CD14-positive monocyte (primary cell): ENCODE results near the gene TAF1C. TPM values are rescaled to one million over a fixed set of nuclear protein-coding genes. Genes with fewer than 3 reads are reported as not detected.

Source experiments
- DNase-seq, 3 donors: peaks; one replicate each; pipeline ENCODE4 v3.0.0-alpha.2; 2011 to 2022
- H2AFZ ChIP-seq: 2 replicates; pipeline ENCODE4 v1.6.0; 2012; ENCODE audit warnings: mild to moderate bottlenecking, low read depth, low read length, inconsistent platforms; ENCODE audit not compliant: insufficient read depth, poor library complexity, severe bottlenecking
- H3K27ac ChIP-seq, 2 donors: 1 replicate in 1 of 2; 2 replicates in 1 of 2; pipeline ENCODE4 v1.5.1; 2012 to 2013; ENCODE audit warnings: low read length in 2 of 2, control low read depth in 1 of 2, inconsistent platforms in 1 of 2, low read depth in 1 of 2, mild to moderate bottlenecking in 1 of 2
- H3K27me3 ChIP-seq, 2 donors: one replicate each; pipeline versions ENCODE4 v1.6.0 to v1.6.1; 2011 to 2013; ENCODE audit warnings: low read length in 2 of 2; ENCODE audit not compliant: control insufficient read depth in 2 of 2, insufficient read depth in 2 of 2
- H3K36me3 ChIP-seq, 2 donors: replicated peaks in 1 of 2; 1 replicate in 1 of 2; 2 replicates in 1 of 2; pipeline versions ENCODE4 v1.5.1 to v1.6.1; 2012 to 2013; ENCODE audit warnings: low read length in 2 of 2, control low read depth in 1 of 2, inconsistent platforms in 1 of 2, mild to moderate bottlenecking in 1 of 2; ENCODE audit not compliant: insufficient read depth in 2 of 2, control insufficient read depth in 1 of 2
- H3K4me1 ChIP-seq, 2 donors: 1 replicate in 1 of 2; 2 replicates in 1 of 2; pipeline versions ENCODE4 v1.5.1 to v1.6.1; 2012 to 2013; ENCODE audit warnings: low read length in 2 of 2, control low read depth in 1 of 2, inconsistent platforms in 1 of 2, mild to moderate bottlenecking in 1 of 2, moderate library complexity in 1 of 2; ENCODE audit not compliant: insufficient read depth in 2 of 2, control insufficient read depth in 1 of 2
- H3K4me2 ChIP-seq: replicated peaks from 2 replicates; pipeline ENCODE3; 2012; ENCODE audit warnings: low read length, moderate library complexity, mild to moderate bottlenecking; ENCODE audit not compliant: poor library complexity, severe bottlenecking; ENCODE audit errors: extremely low read depth
- H3K4me3 ChIP-seq, 3 experiments: fragments of 200-600 bp in 1 of 3; sonication (generic) in 1 of 3; replicated peaks in 1 of 3; 1 replicate in 2 of 3; 2 replicates in 1 of 3; pipeline ENCODE4 v1.5.1; 2011 to 2013; ENCODE audit warnings: low read length in 3 of 3, mild to moderate bottlenecking in 3 of 3, control low read depth in 2 of 3, low read depth in 2 of 3, inconsistent platforms in 1 of 3, moderate library complexity in 1 of 3
- H3K79me2 ChIP-seq: 2 replicates; pipeline ENCODE4 v1.6.0; 2012; ENCODE audit warnings: mild to moderate bottlenecking, control low read depth, inconsistent platforms, low read length, moderate library complexity; ENCODE audit not compliant: insufficient read depth
- H3K9ac ChIP-seq: 2 replicates; pipeline ENCODE4 v1.6.0; 2017; ENCODE audit warnings: low read length, mild to moderate bottlenecking; ENCODE audit not compliant: insufficient read depth, poor library complexity, severe bottlenecking
- H3K9me3 ChIP-seq, 2 donors: replicated peaks in 1 of 2; 1 replicate in 1 of 2; 2 replicates in 1 of 2; pipeline versions ENCODE4 v1.5.1 to v1.6.1; 2012 to 2013; ENCODE audit warnings: low read length in 2 of 2, control low read depth in 1 of 2; ENCODE audit not compliant: control insufficient read depth in 1 of 2, insufficient read depth in 1 of 2
- H4K20me1 ChIP-seq: 2 replicates; pipeline ENCODE4 v1.6.0; 2012; ENCODE audit warnings: mild to moderate bottlenecking, low read length, control low read depth, moderate library complexity; ENCODE audit not compliant: insufficient read depth
- H3K27ac Mint-ChIP-seq, 7 donors: one replicate each; pipeline ENCODE4 v1.8.0; 2020; ENCODE audit warnings: mild to moderate bottlenecking in 7 of 7, mixed read lengths in 7 of 7, moderate library complexity in 6 of 7, inconsistent platforms in 2 of 7
- H3K27me3 Mint-ChIP-seq, 3 donors: one replicate each; pipeline ENCODE4 v1.8.0; 2021 to 2022; ENCODE audit warnings: low read depth in 3 of 3, mild to moderate bottlenecking in 3 of 3, mixed read lengths in 3 of 3, moderate library complexity in 3 of 3, inconsistent platforms in 1 of 3
- H3K36me3 Mint-ChIP-seq, 2 donors: one replicate each; pipeline ENCODE4 v1.8.0; 2020; ENCODE audit warnings: mixed read lengths in 2 of 2, inconsistent platforms in 1 of 2, mild to moderate bottlenecking in 1 of 2
- H3K4me1 Mint-ChIP-seq: one replicate; pipeline ENCODE4 v1.8.0; 2020; ENCODE audit warnings: mild to moderate bottlenecking, mixed read lengths
- H3K4me3 Mint-ChIP-seq, 2 donors: one replicate each; pipeline ENCODE4 v1.8.0; 2020; ENCODE audit warnings: mild to moderate bottlenecking in 2 of 2, mixed read lengths in 2 of 2, moderate library complexity in 1 of 2
- H3K9me3 Mint-ChIP-seq, 7 donors: one replicate each; pipeline ENCODE4 v1.8.0; 2020 to 2022; ENCODE audit warnings: mixed read lengths in 7 of 7, mild to moderate bottlenecking in 6 of 7, moderate library complexity in 6 of 7, inconsistent platforms in 2 of 7
- CTCF ChIP-seq: fragments of 200-600 bp; IDR thresholded peaks from one replicate; pipeline ENCODE4 v1.8.0; 2022; ENCODE audit warnings: antibody characterized with exemption, mild to moderate bottlenecking
- WGBS: methylation state at CpG from one replicate; pipeline ENCODE4 v1.1.5; 2013; ENCODE audit warnings: missing lambda C conversion rate; ENCODE audit not compliant: insufficient coverage; 5-methylcytosine and 5-hydroxymethylcytosine counted together
- intact Hi-C, 2 donors: fragments of 100-400 bp; cut with micrococcal nuclease; formaldehyde crosslinking; loops; one replicate each; pipeline versions ENCODE4 v1.15.0 to v1.15.1; 2023
- polyA plus RNA-seq, 3 donors: library from polyadenylated mRNA; depleted of rRNA in 1 of 3; unstranded in 2 of 3; stranded (reverse) in 1 of 3; fragments of 300-500 nt in 2 of 3; fragments of >200 nt in 1 of 3; fragmentation: Illumina TruSeq in 2 of 3; gene quantifications; 1 replicate in 2 of 3; 2 replicates in 1 of 3; pipeline ENCODE4 v1.2.3, GENCODE V29; 2012 to 2021

The TAF1C gene
- polyA plus RNA-seq, 3 donors: 4.0 to 126 (median 4.5) TPM

- no peak for TF ChIP-seq CTCF
- Histone ChIP-seq H3K4me3 (no peak overlapping the region), H3K79me2 (peaks cover 28% of the 10 kb centered on the region), H3K4me1 (peaks cover 13 to 16% of the 10 kb centered on the region in 2 donors), H3K9ac (no peak overlapping the region), H2AFZ (no peak overlapping the region), H3K9me3 (no peaks in the 10 kb centered on the region), H3K27me3 (peaks cover 0 to 16% of the 10 kb centered on the region in 2 donors), H3K36me3 (no peaks in the 10 kb centered on the region), H4K20me1 (no peaks in the 10 kb centered on the region), H3K27ac (no peak overlapping the region), H3K4me2 (no peak overlapping the region)
- Mint-ChIP-seq H3K27me3 (peaks cover 7 to 25% (median 17%) of the 10 kb centered on the region in 3 donors), H3K4me1 (peaks cover 7% of the 10 kb centered on the region), H3K4me3 (no peak overlapping the region), H3K36me3 (peaks cover 2 to 7% of the 10 kb centered on the region in 2 donors), H3K9me3 (peaks cover 0 to 2% (median 0%) of the 10 kb centered on the region in 7 donors), H3K27ac (no peak overlapping the region)
- intact Hi-C loops: loop anchor here in 1 of 2 donors (10.0 kb wide), 1 partner anchor 52 kb away; the partner anchor contains the start of gene ADAD2
- 100% methylated on average over 1 of the region's 1 CpG for WGBS
- DNase-seq: no peak
Measured at GRCh38 chr16:84143081-84143480, 43.8 kb downstream of the TAF1C start.

GRCh38 chr16:84141143-84141670 lies 45.6 kb downstream of the TAF1C start:
- no peak for TF ChIP-seq CTCF
- peaks cover 44% of the 10 kb centered on the region for H3K79me2 ChIP-seq
- no peak overlapping the region for H3K4me3 ChIP-seq
- no peak for DNase-seq
- no peak overlapping the region for H3K9ac ChIP-seq
- intact Hi-C loops: loop anchor here in 1 of 2 donors (10.0 kb wide), 1 partner anchor 54 kb away; the partner anchor contains the start of gene ADAD2
- WGBS: 81% methylated on average over 9 of the region's 13 CpGs
- H3K27ac Mint-ChIP-seq: no peak overlapping the region
- H3K9me3 ChIP-seq: no peaks in the 10 kb centered on the region
- H4K20me1 ChIP-seq: peaks cover 2% of the 10 kb centered on the region
- H3K36me3 Mint-ChIP-seq: peaks cover 7 to 10% of the 10 kb centered on the region in 2 donors
- peaks cover 7% of the 10 kb centered on the region for H3K4me1 Mint-ChIP-seq
- peaks cover 13 to 16% of the 10 kb centered on the region in 2 donors for H3K4me1 ChIP-seq
- no peak overlapping the region for H3K27ac ChIP-seq
- no peak overlapping the region for H3K4me3 Mint-ChIP-seq
- no peaks in the 10 kb centered on the region for H3K36me3 ChIP-seq
- no peak overlapping the region for H2AFZ ChIP-seq
- peaks cover 2 to 11% (median 11%) of the 10 kb centered on the region in 3 donors for H3K27me3 Mint-ChIP-seq
- peaks cover 0 to 2% (median 0%) of the 10 kb centered on the region in 7 donors for H3K9me3 Mint-ChIP-seq
- no peak overlapping the region for H3K4me2 ChIP-seq
- peaks cover 0 to 4% of the 10 kb centered on the region in 2 donors for H3K27me3 ChIP-seq
